ENCODE measurements around the gene HOXB6.

DNA sequence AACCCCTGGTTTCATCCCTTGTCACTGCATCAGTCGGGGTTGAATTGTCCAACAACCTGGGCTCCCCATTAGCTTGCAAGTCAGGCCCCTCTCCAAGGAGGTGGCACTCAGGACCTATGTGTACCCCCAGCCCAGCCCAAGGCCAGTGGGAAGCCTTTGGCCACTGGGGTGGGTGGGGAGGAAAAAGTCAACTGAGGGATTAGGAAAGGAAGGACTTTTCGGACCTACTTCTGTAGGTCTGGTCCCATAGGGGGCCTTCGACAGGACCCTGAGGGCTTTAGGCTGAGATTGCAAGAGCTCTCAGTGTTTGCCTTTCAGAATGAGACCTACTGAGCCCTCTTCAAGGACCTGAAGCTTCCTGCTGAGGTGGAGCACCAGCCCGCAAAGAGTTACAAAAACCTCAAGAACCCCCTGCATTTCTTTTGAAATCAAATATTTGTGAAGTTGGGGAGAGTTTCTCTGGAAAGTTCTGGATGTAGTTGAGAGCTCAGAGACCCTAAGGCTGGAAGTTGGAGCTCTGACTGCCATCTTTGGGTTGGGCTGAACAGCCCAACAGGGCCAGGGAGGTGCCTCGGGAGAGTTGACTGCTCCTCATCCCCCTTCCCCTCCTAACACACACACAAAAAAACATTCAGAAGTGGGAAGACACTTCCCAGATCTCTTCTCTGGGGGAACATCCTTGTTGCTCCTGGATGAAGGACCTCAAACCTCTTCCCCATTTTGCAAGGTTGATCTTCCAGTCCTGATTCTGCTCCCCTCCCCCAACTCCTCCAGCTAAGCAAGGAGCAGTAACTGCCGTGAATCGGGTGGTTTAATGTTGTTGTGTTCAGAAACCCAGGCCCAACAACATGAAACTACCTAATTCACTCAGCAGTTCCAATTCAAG lies 27.1 kb upstream of the HOXB6 start:
- TF ChIP-seq, protein P1, sequence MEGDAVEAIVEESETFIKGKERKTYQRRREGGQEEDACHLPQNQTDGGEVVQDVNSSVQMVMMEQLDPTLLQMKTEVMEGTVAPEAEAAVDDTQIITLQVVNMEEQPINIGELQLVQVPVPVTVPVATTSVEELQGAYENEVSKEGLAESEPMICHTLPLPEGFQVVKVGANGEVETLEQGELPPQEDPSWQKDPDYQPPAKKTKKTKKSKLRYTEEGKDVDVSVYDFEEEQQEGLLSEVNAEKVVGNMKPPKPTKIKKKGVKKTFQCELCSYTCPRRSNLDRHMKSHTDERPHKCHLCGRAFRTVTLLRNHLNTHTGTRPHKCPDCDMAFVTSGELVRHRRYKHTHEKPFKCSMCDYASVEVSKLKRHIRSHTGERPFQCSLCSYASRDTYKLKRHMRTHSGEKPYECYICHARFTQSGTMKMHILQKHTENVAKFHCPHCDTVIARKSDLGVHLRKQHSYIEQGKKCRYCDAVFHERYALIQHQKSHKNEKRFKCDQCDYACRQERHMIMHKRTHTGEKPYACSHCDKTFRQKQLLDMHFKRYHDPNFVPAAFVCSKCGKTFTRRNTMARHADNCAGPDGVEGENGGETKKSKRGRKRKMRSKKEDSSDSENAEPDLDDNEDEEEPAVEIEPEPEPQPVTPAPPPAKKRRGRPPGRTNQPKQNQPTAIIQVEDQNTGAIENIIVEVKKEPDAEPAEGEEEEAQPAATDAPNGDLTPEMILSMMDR (IDR thresholded peaks at IDR 0.05): no peak
- TF ChIP-seq POLR2A (IDR thresholded peaks at IDR 0.05): no peak

All from thyroid gland (tissue), 4 donors.